Measurements from ENCODE around the gene RFC2.
A peak's percentile ranks its signal among the peaks of the same experiment; 100 is the strongest.

Gene RFC2

DNA sequence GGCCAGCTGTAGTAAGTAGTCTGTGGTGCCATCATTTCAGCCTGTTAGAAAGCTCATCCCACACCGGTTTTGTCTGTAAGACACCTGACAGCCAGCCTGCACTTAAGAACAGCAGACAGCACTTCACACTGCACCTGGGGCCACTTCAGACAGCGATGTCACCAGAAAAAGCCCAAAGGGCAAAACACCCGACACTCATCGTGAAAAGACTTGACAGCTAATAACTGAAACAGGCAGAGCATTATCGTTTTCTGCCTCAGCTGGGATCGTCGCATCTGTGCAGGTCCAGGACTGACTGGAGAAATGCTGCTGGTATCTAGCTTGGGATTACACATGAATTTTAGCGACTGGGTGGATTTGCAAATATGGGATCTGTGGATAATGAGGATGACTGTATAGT, 61.1 kb downstream of the RFC2 start:
- Histone ChIP-seq H3K36me3 (ENCODE audit: control insufficient read depth in 1 of 2, insufficient read depth in 2 of 2, low read length in 2 of 2) (peaks cover 59 to 76% of the 10 kb centered on the region in 2 donors), H3K4me1 (ENCODE audit: control insufficient read depth in 1 of 2, insufficient read depth in 2 of 2, low read length in 2 of 2) (no peaks in the 10 kb centered on the region), H3K27me3 (ENCODE audit: control insufficient read depth in 1 of 2, insufficient read depth in 2 of 2, low read length in 2 of 2) (no peaks in the 10 kb centered on the region), H3K9ac (ENCODE audit: low read depth in 1 of 2, low read length in 2 of 2) (no peak overlapping the region), H3K9me3 (ENCODE audit: control insufficient read depth in 1 of 2, low read length in 2 of 2) (no peaks in the 10 kb centered on the region), H3K4me3 (ENCODE audit: low read depth in 1 of 2, low read length in 2 of 2) (no peak overlapping the region), H3K27ac (ENCODE audit: low read depth, low read length) (no peak overlapping the region)

DNA sequence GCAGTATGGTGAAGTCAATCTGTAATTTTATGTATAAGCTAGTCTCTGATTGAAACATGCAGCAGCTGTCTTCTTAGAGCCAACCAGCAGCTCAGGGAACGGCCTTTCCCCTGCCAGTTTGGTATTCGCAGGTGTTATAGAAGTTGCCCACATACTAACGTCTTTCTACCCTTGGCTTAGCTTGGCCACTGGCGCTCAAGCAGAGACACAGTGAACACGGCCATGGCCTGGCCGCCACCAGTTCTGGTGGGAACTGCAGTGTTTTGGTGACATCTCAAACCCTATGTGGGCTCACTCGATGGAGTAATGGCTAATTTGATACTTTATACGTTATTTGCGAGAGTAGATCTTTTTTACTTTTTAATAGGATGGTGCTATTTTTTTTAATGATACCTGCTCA, 63.0 kb downstream of the RFC2 start:
- Histone ChIP-seq H3K27ac (ENCODE audit: low read depth, low read length) (no peak overlapping the region), H3K4me1 (ENCODE audit: control insufficient read depth in 1 of 2, insufficient read depth in 2 of 2, low read length in 2 of 2) (peaks cover 2 to 3% of the 10 kb centered on the region in 2 donors), H3K9ac (ENCODE audit: low read depth in 1 of 2, low read length in 2 of 2) (no peak overlapping the region), H3K27me3 (ENCODE audit: control insufficient read depth in 1 of 2, insufficient read depth in 2 of 2, low read length in 2 of 2) (no peaks in the 10 kb centered on the region), H3K36me3 (ENCODE audit: control insufficient read depth in 1 of 2, insufficient read depth in 2 of 2, low read length in 2 of 2) (peaks cover 55 to 78% of the 10 kb centered on the region in 2 donors), H3K9me3 (ENCODE audit: control insufficient read depth in 1 of 2, low read length in 2 of 2) (no peaks in the 10 kb centered on the region), H3K4me3 (ENCODE audit: low read depth in 1 of 2, low read length in 2 of 2) (no peak overlapping the region)

DNA sequence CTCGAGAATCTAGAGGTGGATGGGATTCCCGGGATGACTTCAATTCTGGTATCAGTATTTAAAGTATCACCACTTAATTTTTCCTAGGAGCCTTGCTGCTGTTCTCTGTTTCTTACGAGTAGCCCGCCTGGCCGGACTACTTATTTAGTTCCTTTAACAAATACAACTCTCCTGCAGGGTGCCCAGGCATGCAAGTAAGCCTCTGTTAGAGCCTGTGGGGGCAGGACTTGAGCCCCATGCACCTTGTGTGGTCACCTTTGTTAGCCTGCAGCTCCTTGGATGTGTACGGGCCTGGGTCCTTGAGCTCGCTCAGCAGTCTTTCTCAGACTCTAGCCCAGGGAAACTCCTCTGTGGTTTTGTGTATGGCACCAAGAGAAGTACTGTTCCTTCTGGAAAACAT, 63.9 kb downstream of the RFC2 start:
- Histone ChIP-seq H3K27me3 (ENCODE audit: control insufficient read depth in 1 of 2, insufficient read depth in 2 of 2, low read length in 2 of 2) (no peaks in the 10 kb centered on the region), H3K9ac (ENCODE audit: low read depth in 1 of 2, low read length in 2 of 2) (no peak overlapping the region), H3K4me3 (ENCODE audit: low read depth in 1 of 2, low read length in 2 of 2) (no peak overlapping the region), H3K36me3 (ENCODE audit: control insufficient read depth in 1 of 2, insufficient read depth in 2 of 2, low read length in 2 of 2) (peaks cover 55 to 78% of the 10 kb centered on the region in 2 donors), H3K9me3 (ENCODE audit: control insufficient read depth in 1 of 2, low read length in 2 of 2) (no peaks in the 10 kb centered on the region), H3K27ac (ENCODE audit: low read depth, low read length) (no peak overlapping the region), H3K4me1 (ENCODE audit: control insufficient read depth in 1 of 2, insufficient read depth in 2 of 2, low read length in 2 of 2) (peaks cover 2 to 4% of the 10 kb centered on the region in 2 donors)

DNA sequence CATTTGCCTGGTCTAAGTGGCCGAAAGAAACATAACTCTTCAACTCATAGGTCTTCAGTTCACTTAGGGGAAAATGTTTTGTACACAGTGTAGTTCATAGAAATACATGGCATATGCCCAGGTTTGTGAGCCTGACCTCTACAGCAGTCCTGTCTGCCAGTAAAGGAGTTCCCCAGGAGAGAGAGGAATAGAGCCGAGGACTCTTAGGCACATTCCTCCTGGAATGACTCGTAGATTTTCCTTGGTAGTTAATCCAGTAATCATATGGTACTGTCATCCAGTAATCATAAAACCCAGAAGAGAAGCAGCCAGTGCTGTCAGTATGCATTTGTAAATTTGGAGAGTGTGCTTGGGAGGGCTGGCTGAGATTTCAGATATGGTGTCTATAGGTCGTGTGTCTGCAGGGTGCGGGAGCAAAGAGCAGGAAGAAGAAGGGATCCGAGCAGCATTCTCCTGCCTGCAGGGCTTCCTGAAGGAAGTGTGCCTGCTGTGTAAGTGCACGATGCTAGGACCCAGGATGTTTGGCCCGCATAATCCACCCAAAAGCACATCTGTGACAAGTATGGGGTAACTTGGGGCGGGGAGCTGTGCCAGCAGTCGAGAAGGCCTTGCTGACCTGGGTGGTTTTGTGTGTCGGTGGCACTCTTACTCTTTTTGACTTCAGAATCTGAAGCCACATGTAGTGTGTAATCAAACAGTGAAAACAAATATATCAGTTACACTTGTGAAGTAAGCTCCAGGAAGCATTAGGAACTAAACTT, 66.1 kb downstream of the RFC2 start:
- no peaks in the 10 kb centered on the region for H3K27me3 ChIP-seq (ENCODE audit: control insufficient read depth in 1 of 2, insufficient read depth in 2 of 2, low read length in 2 of 2)
- H3K9me3 ChIP-seq (ENCODE audit: control insufficient read depth in 1 of 2, low read length in 2 of 2) = no peaks in the 10 kb centered on the region
- H3K9ac ChIP-seq (ENCODE audit: low read depth in 1 of 2, low read length in 2 of 2) = no peak overlapping the region
- H3K4me1 ChIP-seq (ENCODE audit: control insufficient read depth in 1 of 2, insufficient read depth in 2 of 2, low read length in 2 of 2) = peaks cover 7 to 18% of the 10 kb centered on the region in 2 donors
- H3K27ac ChIP-seq (ENCODE audit: low read depth, low read length) = no peak overlapping the region
- peaks cover 40 to 59% of the 10 kb centered on the region in 2 donors for H3K36me3 ChIP-seq (ENCODE audit: control insufficient read depth in 1 of 2, insufficient read depth in 2 of 2, low read length in 2 of 2)
- no peak overlapping the region for H3K4me3 ChIP-seq (ENCODE audit: low read depth in 1 of 2, low read length in 2 of 2)

DNA sequence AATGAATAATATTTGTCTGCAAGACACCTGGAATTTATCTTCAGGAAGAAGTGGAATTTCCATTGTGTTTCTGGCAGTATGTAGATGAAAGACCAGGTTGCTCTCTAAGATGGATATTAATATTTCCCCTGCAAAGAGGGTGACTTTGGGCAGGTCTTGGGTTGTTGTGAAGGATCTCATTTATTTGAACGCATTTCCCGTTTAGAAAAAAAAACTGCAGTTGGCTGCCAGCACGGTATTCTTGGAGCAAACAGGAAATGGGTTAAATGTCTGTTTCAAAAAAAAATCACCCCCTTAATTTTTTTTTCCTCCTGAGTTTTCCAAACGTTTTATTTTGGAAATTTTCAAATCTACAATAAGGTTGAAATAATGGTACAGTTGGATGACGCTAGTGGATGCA, 68.6 kb downstream of the RFC2 start:
- H3K4me3 ChIP-seq (ENCODE audit: low read depth in 1 of 2, low read length in 2 of 2) = no peak overlapping the region
- peaks cover 24 to 40% of the 10 kb centered on the region in 2 donors for H3K36me3 ChIP-seq (ENCODE audit: control insufficient read depth in 1 of 2, insufficient read depth in 2 of 2, low read length in 2 of 2)
- H3K4me1 ChIP-seq (ENCODE audit: control insufficient read depth in 1 of 2, insufficient read depth in 2 of 2, low read length in 2 of 2) = peaks cover 18 to 30% of the 10 kb centered on the region in 2 donors
- H3K9me3 ChIP-seq (ENCODE audit: control insufficient read depth in 1 of 2, low read length in 2 of 2) = no peaks in the 10 kb centered on the region
- H3K9ac ChIP-seq (ENCODE audit: low read depth in 1 of 2, low read length in 2 of 2) = no peak overlapping the region
- H3K27me3 ChIP-seq (ENCODE audit: control insufficient read depth in 1 of 2, insufficient read depth in 2 of 2, low read length in 2 of 2) = no peaks in the 10 kb centered on the region
- H3K27ac ChIP-seq (ENCODE audit: low read depth, low read length) = no peak overlapping the region

DNA sequence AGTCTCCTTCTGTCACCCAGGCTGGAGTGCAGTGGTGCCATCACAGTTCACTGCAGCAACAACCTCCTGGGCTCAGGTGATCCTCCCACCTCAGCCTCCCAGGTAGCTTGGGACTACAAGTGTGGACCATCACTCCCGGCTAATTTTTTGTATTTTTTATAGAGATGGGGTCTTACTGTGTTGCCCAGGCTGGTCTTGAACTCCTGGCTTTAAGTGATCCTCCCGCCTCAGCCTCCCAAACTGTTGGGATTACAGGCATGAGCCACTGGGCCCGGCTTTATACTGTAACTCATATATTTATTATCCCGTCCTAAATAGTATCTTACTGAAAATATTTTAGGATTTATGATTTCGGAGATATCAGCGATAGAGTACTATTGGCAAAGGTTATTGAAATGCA, 69.2 kb downstream of the RFC2 start:
- Histone ChIP-seq H3K27me3 (ENCODE audit: control insufficient read depth in 1 of 2, insufficient read depth in 2 of 2, low read length in 2 of 2) (no peaks in the 10 kb centered on the region), H3K9me3 (ENCODE audit: control insufficient read depth in 1 of 2, low read length in 2 of 2) (no peaks in the 10 kb centered on the region), H3K36me3 (ENCODE audit: control insufficient read depth in 1 of 2, insufficient read depth in 2 of 2, low read length in 2 of 2) (peaks cover 19 to 34% of the 10 kb centered on the region in 2 donors), H3K4me3 (ENCODE audit: low read depth in 1 of 2, low read length in 2 of 2) (no peak overlapping the region), H3K27ac (ENCODE audit: low read depth, low read length) (no peak overlapping the region), H3K4me1 (ENCODE audit: control insufficient read depth in 1 of 2, insufficient read depth in 2 of 2, low read length in 2 of 2) (peaks cover 23 to 34% of the 10 kb centered on the region in 2 donors), H3K9ac (ENCODE audit: low read depth in 1 of 2, low read length in 2 of 2) (no peak overlapping the region)

DNA sequence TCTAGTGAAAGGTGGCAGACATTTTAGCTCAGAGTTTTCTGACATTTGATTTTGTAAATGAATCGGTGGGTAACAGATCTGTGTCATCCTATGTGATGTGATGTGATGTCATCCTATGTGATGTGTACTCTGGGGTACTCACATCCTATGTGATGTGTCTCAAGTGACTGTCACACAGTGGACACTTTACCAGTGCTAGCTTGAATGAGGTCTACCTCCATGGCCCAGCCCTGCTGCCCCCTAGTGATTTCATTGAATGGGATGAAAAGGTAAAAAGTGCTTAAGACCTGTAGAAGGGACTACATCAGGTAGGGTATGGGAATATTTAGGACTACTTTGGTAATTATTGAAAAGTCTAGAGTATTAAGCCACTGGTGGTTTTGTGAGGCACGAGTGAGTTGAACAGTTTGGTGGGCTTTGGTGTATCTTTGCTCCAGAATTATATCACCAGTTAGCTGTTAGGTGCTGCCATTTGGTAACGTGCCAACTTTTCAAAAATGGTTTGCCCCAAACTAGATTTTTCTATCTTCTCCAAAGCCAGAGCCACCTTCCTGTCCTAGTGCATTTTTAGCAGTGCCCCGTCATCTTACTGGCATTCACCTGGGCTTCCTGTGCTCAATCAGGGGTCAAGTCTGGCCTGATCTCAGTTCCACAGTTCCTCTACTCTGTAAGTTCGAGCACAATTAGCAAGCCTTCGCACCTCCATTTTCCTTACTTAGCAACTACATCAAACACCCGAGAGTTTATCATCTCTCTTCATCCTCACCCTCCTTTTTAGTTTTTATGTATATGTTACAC, 70.3 kb downstream of the RFC2 start:
- Histone ChIP-seq H3K4me1 (ENCODE audit: control insufficient read depth in 1 of 2, insufficient read depth in 2 of 2, low read length in 2 of 2) (peaks cover 26 to 36% of the 10 kb centered on the region in 2 donors), H3K9ac (ENCODE audit: low read depth in 1 of 2, low read length in 2 of 2) (no peak overlapping the region), H3K4me3 (ENCODE audit: low read depth in 1 of 2, low read length in 2 of 2) (no peak overlapping the region), H3K27me3 (ENCODE audit: control insufficient read depth in 1 of 2, insufficient read depth in 2 of 2, low read length in 2 of 2) (no peaks in the 10 kb centered on the region), H3K9me3 (ENCODE audit: control insufficient read depth in 1 of 2, low read length in 2 of 2) (no peaks in the 10 kb centered on the region), H3K27ac (ENCODE audit: low read depth, low read length) (no peak overlapping the region), H3K36me3 (ENCODE audit: control insufficient read depth in 1 of 2, insufficient read depth in 2 of 2, low read length in 2 of 2) (peaks cover 8 to 23% of the 10 kb centered on the region in 2 donors)

DNA sequence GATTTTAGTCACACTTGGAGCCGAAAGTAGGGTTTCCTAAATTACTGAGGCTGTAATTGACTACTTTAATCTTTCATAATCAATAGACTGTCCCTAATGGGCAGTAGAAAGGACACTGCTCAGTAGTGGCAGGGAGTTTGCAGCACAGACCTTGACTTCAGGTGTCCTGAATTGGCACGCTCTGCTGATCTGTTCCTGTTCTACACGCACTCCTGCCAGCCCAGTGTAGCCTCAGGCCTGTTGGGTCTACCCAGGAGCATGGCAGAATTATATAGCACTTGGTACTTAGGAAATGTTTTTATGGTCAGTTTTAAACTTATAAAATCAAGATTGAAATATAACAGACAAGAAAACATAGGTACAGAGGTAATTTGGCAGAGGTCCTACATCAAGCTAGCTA, 71.1 kb downstream of the RFC2 start:
- Histone ChIP-seq H3K4me1 (ENCODE audit: control insufficient read depth in 1 of 2, insufficient read depth in 2 of 2, low read length in 2 of 2) (peaks cover 31 to 37% of the 10 kb centered on the region in 2 donors), H3K27me3 (ENCODE audit: control insufficient read depth in 1 of 2, insufficient read depth in 2 of 2, low read length in 2 of 2) (no peaks in the 10 kb centered on the region), H3K4me3 (ENCODE audit: low read depth in 1 of 2, low read length in 2 of 2) (no peak overlapping the region), H3K9ac (ENCODE audit: low read depth in 1 of 2, low read length in 2 of 2) (peak overlapping the region in 1 of 2 donors; percentile 20), H3K36me3 (ENCODE audit: control insufficient read depth in 1 of 2, insufficient read depth in 2 of 2, low read length in 2 of 2) (peaks cover 2 to 16% of the 10 kb centered on the region in 2 donors), H3K27ac (ENCODE audit: low read depth, low read length) (no peak overlapping the region), H3K9me3 (ENCODE audit: control insufficient read depth in 1 of 2, low read length in 2 of 2) (no peaks in the 10 kb centered on the region)

DNA sequence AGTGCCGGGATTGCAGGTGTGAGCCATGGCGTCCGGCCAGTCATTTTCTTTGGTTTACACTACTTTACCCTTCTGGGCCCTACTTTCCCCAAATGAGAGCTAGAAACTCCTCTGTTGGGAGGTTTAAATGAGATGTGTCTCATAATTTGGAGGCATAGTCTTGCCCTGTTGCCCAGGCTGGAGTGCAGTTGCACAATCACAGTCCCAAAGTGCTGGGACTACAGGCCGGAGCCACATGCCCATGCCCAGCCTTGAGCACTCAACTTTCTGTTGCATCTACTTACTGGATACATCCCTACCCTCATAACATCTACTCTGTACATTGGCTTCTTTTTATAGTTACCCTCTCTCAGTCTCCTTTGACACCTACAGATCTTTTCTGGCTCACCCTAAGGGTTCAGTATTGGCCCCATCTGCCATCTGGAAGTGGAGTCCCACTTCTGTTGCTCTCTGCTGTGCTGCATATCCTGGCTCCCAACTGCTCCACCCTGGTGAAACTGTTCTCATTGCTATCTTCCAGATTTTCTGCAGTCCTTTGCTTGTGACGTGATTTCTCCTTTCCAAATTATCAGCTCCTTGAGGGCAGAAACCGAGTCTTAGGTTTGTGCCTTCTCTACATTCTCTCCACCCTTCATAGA, 71.6 kb downstream of the RFC2 start:
- peaks cover 0 to 10% of the 10 kb centered on the region in 2 donors for H3K36me3 ChIP-seq (ENCODE audit: control insufficient read depth in 1 of 2, insufficient read depth in 2 of 2, low read length in 2 of 2)
- H3K9ac ChIP-seq (ENCODE audit: low read depth in 1 of 2, low read length in 2 of 2) = peak overlapping the region in 1 of 2 donors; percentile 20
- H3K27me3 ChIP-seq (ENCODE audit: control insufficient read depth in 1 of 2, insufficient read depth in 2 of 2, low read length in 2 of 2) = no peaks in the 10 kb centered on the region
- H3K9me3 ChIP-seq (ENCODE audit: control insufficient read depth in 1 of 2, low read length in 2 of 2) = no peaks in the 10 kb centered on the region
- peaks cover 31 to 42% of the 10 kb centered on the region in 2 donors for H3K4me1 ChIP-seq (ENCODE audit: control insufficient read depth in 1 of 2, insufficient read depth in 2 of 2, low read length in 2 of 2)
- no peak overlapping the region for H3K27ac ChIP-seq (ENCODE audit: low read depth, low read length)
- no peak overlapping the region for H3K4me3 ChIP-seq (ENCODE audit: low read depth in 1 of 2, low read length in 2 of 2)

DNA sequence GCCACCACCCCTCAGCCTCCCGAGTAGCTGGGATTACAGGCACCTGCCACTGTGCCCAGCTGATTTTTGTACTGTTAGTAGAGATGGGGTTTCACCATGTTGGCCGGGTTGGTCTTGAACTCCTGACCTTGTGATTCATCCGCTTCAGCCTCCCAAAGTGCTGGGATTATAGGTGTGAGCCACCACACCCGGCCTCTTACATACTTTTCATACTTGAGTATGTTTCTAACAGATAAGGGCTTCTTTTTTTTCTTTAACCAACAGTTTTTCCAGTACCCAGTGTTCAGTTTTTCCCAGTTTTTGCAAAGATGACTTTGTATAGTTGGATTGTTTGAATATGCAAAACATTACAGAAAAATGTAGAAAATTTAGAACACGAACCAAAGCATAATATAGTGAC, 72.4 kb downstream of the RFC2 start:
- no peak overlapping the region for H3K27ac ChIP-seq (ENCODE audit: low read depth, low read length)
- H3K4me3 ChIP-seq (ENCODE audit: low read depth in 1 of 2, low read length in 2 of 2) = no peak overlapping the region
- H3K27me3 ChIP-seq (ENCODE audit: control insufficient read depth in 1 of 2, insufficient read depth in 2 of 2, low read length in 2 of 2) = no peaks in the 10 kb centered on the region
- H3K36me3 ChIP-seq (ENCODE audit: control insufficient read depth in 1 of 2, insufficient read depth in 2 of 2, low read length in 2 of 2) = peaks cover 1 to 5% of the 10 kb centered on the region in 2 donors
- H3K9ac ChIP-seq (ENCODE audit: low read depth in 1 of 2, low read length in 2 of 2) = no peak overlapping the region
- H3K9me3 ChIP-seq (ENCODE audit: control insufficient read depth in 1 of 2, low read length in 2 of 2) = no peaks in the 10 kb centered on the region
- peaks cover 34 to 50% of the 10 kb centered on the region in 2 donors for H3K4me1 ChIP-seq (ENCODE audit: control insufficient read depth in 1 of 2, insufficient read depth in 2 of 2, low read length in 2 of 2)

Measured in duodenal mucosa (tissue), 2 donors.